A673 (cell line): ENCODE results near the gene ITSN2. TPM values are rescaled to one million over a fixed set of nuclear protein-coding genes. Genes with fewer than 3 reads are reported as not detected.

ENCODE experiments used
- BruUV-seq: library from RNA; stranded (reverse); fragments of 400-500 nt; replicated peaks from 2 replicates; lab custom pipeline; 2021; lab: Mats Ljungman, UMichigan
- CTCF ChIA-PET: fragments of 300-600 bp; sonication (Branson Sonifier 250); formaldehyde crosslinking; loops from one replicate; lab custom pipeline; 2022; ENCODE audit warnings: antibody characterized with exemption; lab: Charles Lee
- POLR2A ChIA-PET: fragments of 300-600 bp; sonication (Branson Sonifier 250); formaldehyde crosslinking; loops from one replicate; lab custom pipeline; 2022; ENCODE audit warnings: antibody characterized with exemption; ENCODE audit not compliant: low non-redundant PET; lab: Charles Lee
- DNase-seq: peaks from one replicate; pipeline ENCODE4 v3.0.0-alpha.2; 2015; ENCODE audit warnings: low spot score
- H3K27ac ChIP-seq: fragments of 200-600 bp; sonication (generic); 2 replicates; pipeline ENCODE4 v1.5.1; 2016; ENCODE audit warnings: mixed run types, low read depth, mild to moderate bottlenecking, mixed read lengths, antibody characterized with exemption, low read length; ENCODE audit not compliant: poor library complexity, severe bottlenecking
- H3K27me3 ChIP-seq: fragments of 200-600 bp; sonication (generic); replicated peaks from 2 replicates; pipeline ENCODE4 v1.6.1; 2017; ENCODE audit warnings: mixed run types, low read depth, mild to moderate bottlenecking, mixed read lengths, antibody characterized with exemption, low read length; ENCODE audit not compliant: insufficient read depth, poor library complexity
- H3K36me3 ChIP-seq: fragments of 200-600 bp; sonication (generic); 2 replicates; pipeline ENCODE4 v1.6.1; 2016; ENCODE audit warnings: mixed run types, mild to moderate bottlenecking, mixed read lengths, antibody characterized with exemption, low read length; ENCODE audit not compliant: insufficient read depth, poor library complexity, severe bottlenecking
- H3K4me1 ChIP-seq: fragments of 200-600 bp; sonication (generic); 2 replicates; pipeline ENCODE4 v1.6.1; 2017; ENCODE audit warnings: mixed run types, mild to moderate bottlenecking, mixed read lengths, antibody characterized with exemption, low read length; ENCODE audit not compliant: insufficient read depth, poor library complexity, severe bottlenecking
- H3K4me3 ChIP-seq: fragments of 200-600 bp; sonication (generic); 2 replicates; pipeline ENCODE4 v1.5.1; 2016; ENCODE audit warnings: low read depth, mixed run types, mild to moderate bottlenecking, mixed read lengths, low read length; ENCODE audit not compliant: poor library complexity, severe bottlenecking
- H3K9me3 ChIP-seq: fragments of 200-600 bp; sonication (generic); 2 replicates; pipeline ENCODE4 v1.6.1; 2016; ENCODE audit warnings: mixed run types, low read depth, mild to moderate bottlenecking, mixed read lengths, antibody characterized with exemption, low read length; ENCODE audit not compliant: poor library complexity, severe bottlenecking
- EZH2 ChIP-seq: fragments of 200-600 bp; sonication (generic); IDR thresholded peaks from 2 replicates; pipeline ENCODE4 v1.6.1; 2017; ENCODE audit warnings: borderline replicate concordance, low read depth, mild to moderate bottlenecking, mixed read lengths, antibody characterized with exemption, low read length; ENCODE audit not compliant: poor library complexity, severe bottlenecking
- intact Hi-C: fragments of 100-400 bp; cut with micrococcal nuclease; formaldehyde crosslinking; loops from one replicate; pipeline ENCODE4 v1.10.0; 2022; ENCODE audit not compliant: unreplicated experiment
- total RNA-seq: library from RNA; stranded (reverse); gene quantifications from 2 replicates; pipeline ENCODE4 v1.2.3, GENCODE V29; 2021
- TF ChIP-seq, protein P1 (sequence below): fragments of 300-800, 200-600 bp; sonication (generic); conservative IDR thresholded peaks from 2 replicates; pipeline ENCODE4 v1.5.1; 2017; ENCODE audit warnings: low read depth, mild to moderate bottlenecking, antibody characterized with exemption, low read length, moderate library complexity, mixed read lengths

Gene ITSN2
- total RNA-seq, 1 experiment from 2014 or later = 16.4 TPM

DNA sequence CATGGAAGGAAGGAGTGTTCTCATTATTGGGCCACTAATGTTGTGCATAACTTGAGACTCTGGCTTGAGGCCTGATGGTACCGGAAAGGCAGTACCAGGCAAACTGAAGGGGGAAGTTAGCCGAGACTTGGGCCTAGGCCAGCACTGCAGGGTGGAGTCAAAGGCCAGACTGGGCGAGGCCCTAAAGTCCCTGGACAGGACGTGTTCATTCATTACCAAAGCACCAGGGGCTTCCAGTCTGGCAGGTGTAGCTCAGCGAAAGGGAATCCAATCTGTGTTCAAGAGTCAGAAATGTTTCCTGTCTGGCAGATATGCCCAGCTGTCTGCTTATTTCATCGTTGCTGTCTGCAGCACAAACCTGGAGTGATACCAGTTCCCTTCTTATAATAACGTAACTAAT lies 4.7 kb upstream of the ITSN2 start:
- H3K4me3 ChIP-seq = no peak overlapping the region
- intact Hi-C loops = no loop called here
- no peak overlapping the region for H3K27ac ChIP-seq
- ChIA-PET CTCF (no interaction called here), POLR2A (no interaction called here)
- no peaks in the 10 kb centered on the region for H3K9me3 ChIP-seq
- H3K27me3 ChIP-seq = no peaks in the 10 kb centered on the region
- no TSS peak for BruUV-seq
- DNase-seq = no peak
- no peak for TF ChIP-seq EZH2
- TF ChIP-seq, protein P1, sequence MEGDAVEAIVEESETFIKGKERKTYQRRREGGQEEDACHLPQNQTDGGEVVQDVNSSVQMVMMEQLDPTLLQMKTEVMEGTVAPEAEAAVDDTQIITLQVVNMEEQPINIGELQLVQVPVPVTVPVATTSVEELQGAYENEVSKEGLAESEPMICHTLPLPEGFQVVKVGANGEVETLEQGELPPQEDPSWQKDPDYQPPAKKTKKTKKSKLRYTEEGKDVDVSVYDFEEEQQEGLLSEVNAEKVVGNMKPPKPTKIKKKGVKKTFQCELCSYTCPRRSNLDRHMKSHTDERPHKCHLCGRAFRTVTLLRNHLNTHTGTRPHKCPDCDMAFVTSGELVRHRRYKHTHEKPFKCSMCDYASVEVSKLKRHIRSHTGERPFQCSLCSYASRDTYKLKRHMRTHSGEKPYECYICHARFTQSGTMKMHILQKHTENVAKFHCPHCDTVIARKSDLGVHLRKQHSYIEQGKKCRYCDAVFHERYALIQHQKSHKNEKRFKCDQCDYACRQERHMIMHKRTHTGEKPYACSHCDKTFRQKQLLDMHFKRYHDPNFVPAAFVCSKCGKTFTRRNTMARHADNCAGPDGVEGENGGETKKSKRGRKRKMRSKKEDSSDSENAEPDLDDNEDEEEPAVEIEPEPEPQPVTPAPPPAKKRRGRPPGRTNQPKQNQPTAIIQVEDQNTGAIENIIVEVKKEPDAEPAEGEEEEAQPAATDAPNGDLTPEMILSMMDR = no peak
- H3K4me1 ChIP-seq = peaks cover 4% of the 10 kb centered on the region
- no peaks in the 10 kb centered on the region for H3K36me3 ChIP-seq

DNA sequence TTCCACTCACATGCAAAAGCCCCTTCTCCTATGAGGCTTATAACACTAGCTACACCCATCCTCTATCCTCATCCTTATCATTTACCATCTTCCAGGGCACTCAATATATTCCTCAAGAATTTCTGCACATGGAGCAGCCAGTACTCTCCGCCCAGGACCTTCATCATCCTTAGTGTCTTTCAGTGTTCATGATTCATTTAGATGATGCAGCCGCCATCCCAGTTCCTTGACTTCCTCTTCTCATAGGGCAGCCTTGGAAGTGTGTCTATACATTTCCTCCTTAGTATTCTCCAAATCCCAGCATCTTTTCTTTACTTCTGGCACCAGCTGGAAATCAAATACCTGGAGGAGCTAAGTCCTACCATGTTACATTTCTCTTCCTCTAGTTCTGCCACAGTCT lies 3.0 kb upstream of the ITSN2 start:
- Histone ChIP-seq H3K4me1 (peaks cover 4% of the 10 kb centered on the region), H3K27me3 (no peaks in the 10 kb centered on the region), H3K4me3 (no peak overlapping the region), H3K9me3 (no peaks in the 10 kb centered on the region), H3K27ac (no peak overlapping the region), H3K36me3 (no peaks in the 10 kb centered on the region)
- no peak for DNase-seq
- ChIA-PET POLR2A (no interaction called here), CTCF (no interaction called here)
- intact Hi-C loops = no loop called here
- BruUV-seq = no TSS peak
- no peak for TF ChIP-seq EZH2
- TF ChIP-seq, protein P1 = no peak

DNA sequence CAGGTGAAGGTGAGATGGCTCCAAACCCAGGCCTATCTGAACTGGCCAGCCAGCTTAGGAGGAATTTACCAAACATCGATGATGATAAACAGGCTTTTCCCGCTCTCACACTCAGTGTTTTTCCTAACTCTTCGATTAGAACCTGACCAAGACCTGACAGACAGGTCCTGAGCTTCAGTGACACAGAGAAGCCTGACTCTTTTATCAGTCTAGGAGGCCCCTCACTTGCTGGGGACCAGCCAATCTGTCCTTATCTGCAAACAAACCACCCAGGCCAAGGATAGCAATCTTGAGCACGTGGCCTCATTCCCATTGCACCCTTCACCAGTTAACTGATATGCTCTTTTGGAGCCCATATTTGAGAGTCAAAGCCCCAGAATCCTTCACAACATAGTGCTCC lies 1.9 kb upstream of the ITSN2 start:
- no peaks in the 10 kb centered on the region for H3K27me3 ChIP-seq
- no TSS peak for BruUV-seq
- H3K4me3 ChIP-seq = no peak overlapping the region
- H3K4me1 ChIP-seq = peaks cover 4% of the 10 kb centered on the region
- intact Hi-C loops = no loop called here
- ChIA-PET POLR2A (no interaction called here), CTCF (no interaction called here)
- DNase-seq = no peak
- TF ChIP-seq EZH2 = no peak
- TF ChIP-seq, protein P1 = no peak
- no peaks in the 10 kb centered on the region for H3K9me3 ChIP-seq
- no peaks in the 10 kb centered on the region for H3K36me3 ChIP-seq
- no peak overlapping the region for H3K27ac ChIP-seq
